IMR-90 (cell line): ENCODE data around the gene KRT37. TPM values are rescaled to one million over a fixed set of nuclear protein-coding genes. Genes with fewer than 3 reads are reported as not detected.
"Not testable (repeated sequence)": the region's sequence is repeated elsewhere in the genome, so short reads cannot be mapped to it uniquely, and the experiment has no call there.

Experiments
- ATAC-seq: fragments of 200-7000 bp; cut with Tn5 transposase; 2 replicates; pipeline ENCODE4 v1.9.1; 2020; ENCODE audit warnings: low read depth, mild to moderate bottlenecking, moderate library complexity
- BruUV-seq: library from RNA; stranded (reverse); fragments of 400-500 nt; replicated peaks from 2 replicates; lab custom pipeline; 2021; lab: Mats Ljungman, UMichigan
- CTCF ChIA-PET: fragments of 300-600 bp; formaldehyde crosslinking; extraction: SDS; loops from one replicate; lab custom pipeline; 2021; ENCODE audit warnings: antibody characterized with exemption; lab: Yijun Ruan, JAX
- POLR2A ChIA-PET: fragments of 300-600 bp; sonication (Branson Sonifier 250); formaldehyde crosslinking; loops from one replicate; lab custom pipeline; 2022; ENCODE audit warnings: antibody characterized with exemption; ENCODE audit not compliant: unreplicated experiment; lab: Charles Lee
- DNase-seq: peaks from one replicate; pipeline ENCODE4 v3.0.0; 2013
- H2AFZ ChIP-seq: replicated peaks from 2 replicates; pipeline ENCODE3; 2013; ENCODE audit warnings: low read length, mild to moderate bottlenecking; ENCODE audit not compliant: poor library complexity
- H2AK5ac ChIP-seq: 2 replicates; pipeline ENCODE4 v1.6.1; 2013; ENCODE audit warnings: low read depth, low read length, inconsistent platforms
- H2AK9ac ChIP-seq: replicated peaks from 2 replicates; pipeline ENCODE3; 2013; ENCODE audit warnings: mild to moderate bottlenecking, low read depth, low read length, moderate library complexity; ENCODE audit not compliant: poor library complexity
- H2BK120ac ChIP-seq: 2 replicates; pipeline ENCODE4 v1.6.1; 2013; ENCODE audit warnings: low read depth, low read length, inconsistent platforms
- H2BK15ac ChIP-seq: 3 replicates; pipeline ENCODE4 v1.6.1; 2013; ENCODE audit warnings: low read depth, low read length, inconsistent platforms
- H2BK20ac ChIP-seq: 2 replicates; pipeline ENCODE4 v1.6.1; 2013; ENCODE audit warnings: low read depth, mild to moderate bottlenecking, inconsistent platforms, low read length, moderate library complexity
- H2BK5ac ChIP-seq: 2 replicates; pipeline ENCODE4 v1.6.1; 2013; ENCODE audit warnings: mild to moderate bottlenecking, low read depth, low read length, inconsistent platforms; ENCODE audit not compliant: poor library complexity, severe bottlenecking
- H3K14ac ChIP-seq: replicated peaks from 2 replicates; pipeline ENCODE4 v1.6.1; 2013; ENCODE audit warnings: low read depth, low read length, inconsistent platforms
- H3K18ac ChIP-seq: 2 replicates; pipeline ENCODE4 v1.6.1; 2013; ENCODE audit warnings: low read depth, low read length, control low read depth
- H3K23ac ChIP-seq: 2 replicates; pipeline ENCODE4 v1.6.1; 2013; ENCODE audit warnings: low read depth, low read length, inconsistent platforms
- H3K27ac ChIP-seq: 2 replicates; pipeline ENCODE4 v1.5.1; 2013; ENCODE audit warnings: mild to moderate bottlenecking, control low read depth, low read length; ENCODE audit not compliant: insufficient read depth
- H3K27me3 ChIP-seq: 2 replicates; pipeline ENCODE4 v1.6.1; 2013; ENCODE audit warnings: low read length; ENCODE audit not compliant: control insufficient read depth, insufficient read depth
- H3K36me3 ChIP-seq: 2 replicates; pipeline ENCODE4 v1.6.1; 2013; ENCODE audit warnings: low read length, mixed read lengths; ENCODE audit not compliant: control insufficient read depth, insufficient read depth
- H3K4ac ChIP-seq: 2 replicates; pipeline ENCODE4 v1.6.1; 2013; ENCODE audit warnings: low read depth, low read length, inconsistent platforms
- H3K4me1 ChIP-seq: 2 replicates; pipeline ENCODE4 v1.6.1; 2013; ENCODE audit warnings: low read length, mixed read lengths; ENCODE audit not compliant: control insufficient read depth, insufficient read depth
- H3K4me2 ChIP-seq: 2 replicates; pipeline ENCODE4 v1.6.1; 2013; ENCODE audit warnings: low read depth, mild to moderate bottlenecking, control low read depth, low read length, moderate library complexity
- H3K4me3 ChIP-seq: 2 replicates; pipeline ENCODE4 v1.5.1; 2013; ENCODE audit warnings: low read depth, mild to moderate bottlenecking, control low read depth, low read length, moderate library complexity; ENCODE audit not compliant: insufficient read depth
- H3K56ac ChIP-seq: 2 replicates; pipeline ENCODE4 v1.6.1; 2013; ENCODE audit warnings: low read length, inconsistent platforms; ENCODE audit not compliant: insufficient read depth; ENCODE audit errors: extremely low read depth
- H3K79me1 ChIP-seq, 2 experiments: 2 replicates each; pipeline ENCODE4 v1.6.1; 2013; ENCODE audit warnings: low read length in 2 of 2, inconsistent platforms in 1 of 2, low read depth in 1 of 2
- H3K9ac ChIP-seq: 2 replicates; pipeline ENCODE4 v1.6.1; 2013; ENCODE audit warnings: low read depth, low read length, control low read depth
- H3K9me1 ChIP-seq: 2 replicates; pipeline ENCODE4 v1.6.1; 2013; ENCODE audit warnings: low read length, inconsistent platforms; ENCODE audit not compliant: insufficient read depth
- H3K9me3 ChIP-seq: 2 replicates; pipeline ENCODE4 v1.6.1; 2013; ENCODE audit warnings: low read length; ENCODE audit not compliant: control insufficient read depth, insufficient read depth
- H4K20me1 ChIP-seq: 2 replicates; pipeline ENCODE4 v1.6.1; 2013; ENCODE audit warnings: low read length, inconsistent platforms; ENCODE audit not compliant: insufficient read depth
- H4K5ac ChIP-seq: 2 replicates; pipeline ENCODE4 v1.6.1; 2013; ENCODE audit warnings: mild to moderate bottlenecking, low read depth, low read length, control low read depth
- H4K8ac ChIP-seq, 2 experiments: 2 replicates each; pipeline ENCODE4 v1.6.1; 2013; ENCODE audit warnings: low read depth in 2 of 2, low read length in 2 of 2, control low read depth in 1 of 2, inconsistent platforms in 1 of 2
- H4K91ac ChIP-seq: 2 replicates; pipeline ENCODE4 v1.6.1; 2013; ENCODE audit warnings: low read depth, low read length, inconsistent platforms; ENCODE audit not compliant: insufficient read depth
- BHLHE40 ChIP-seq: fragments of 150-350 bp; IDR thresholded peaks from 2 replicates; pipeline ENCODE4 v1.6.1; 2016; ENCODE audit warnings: mild to moderate bottlenecking, low read depth, low read length
- FOS ChIP-seq: fragments of 150-350 bp; IDR thresholded peaks from 2 replicates; pipeline ENCODE4 v1.6.1; 2016; ENCODE audit warnings: low read depth, low read length
- NFE2L2 ChIP-seq: fragments of 150-350 bp; IDR thresholded peaks from 2 replicates; pipeline ENCODE4 v1.6.1; 2016; ENCODE audit warnings: low read depth, mild to moderate bottlenecking, low read length
- WGBS, 2 experiments: methylation state at CpG; one replicate each; pipeline versions ENCODE4 v1.1.5 to v1.1.7; 2013; ENCODE audit warnings: missing lambda C conversion rate in 2 of 2; ENCODE audit not compliant: insufficient read length in 1 of 2; ENCODE audit errors: extremely low coverage in 2 of 2; 5-methylcytosine and 5-hydroxymethylcytosine counted together
- dilution Hi-C: fragments of 300-500 bp; cut with HindIII; formaldehyde crosslinking; loops from one replicate; pipeline ENCODE4 v1.14.3; 2018; ENCODE audit warnings: low sequenced_read_pairs; ENCODE audit not compliant: unreplicated experiment
- in situ Hi-C: fragments of 300-500 bp; cut with MboI; formaldehyde crosslinking; loops from 3 replicates; pipeline ENCODE4 v1.14.3; 2019; ENCODE audit warnings: low sequenced_read_pairs, inconsistent platforms, mixed read lengths
- intact Hi-C: fragments of 100-400 bp; cut with micrococcal nuclease; formaldehyde crosslinking; loops from 2 replicates; pipeline ENCODE4 v1.10.0; 2022
- polyA plus RNA-seq, 3 experiments: library from polyadenylated mRNA; depleted of rRNA; stranded (reverse); fragments of >200 nt; gene quantifications; 2 replicates each; pipeline ENCODE4 v1.2.3, GENCODE V29; 2012; ENCODE audit warnings: low replicate concordance in 1 of 3
- total RNA-seq: library from RNA; depleted of rRNA; stranded (reverse); fragments of >200 nt; gene quantifications from 2 replicates; pipeline ENCODE4 v1.2.3, GENCODE V29; 2012

The KRT37 gene
- total and polyA plus RNA-seq, 2 of the 4 experiments (the other 2 are of a cell fraction) = not detected

DNA sequence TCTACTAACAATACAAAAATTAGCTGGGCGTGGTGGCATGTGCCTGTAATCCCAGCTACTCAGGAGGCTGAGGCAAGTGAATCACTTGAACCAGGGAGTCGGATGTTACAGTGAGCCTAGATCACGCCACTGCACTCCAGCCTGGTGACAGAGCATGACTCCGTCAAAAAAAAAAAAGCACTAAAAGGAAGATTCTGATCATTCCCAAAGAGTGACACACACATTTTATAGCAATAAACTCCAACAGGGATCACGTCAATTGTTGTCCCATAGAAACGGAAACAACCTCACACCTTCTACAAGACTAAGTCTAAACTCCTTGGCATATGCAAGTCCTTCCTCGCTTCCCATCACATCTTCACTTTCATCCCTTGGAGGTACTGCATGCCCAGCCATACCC lies 44.3 kb downstream of the KRT37 start:
- intact Hi-C loops, H3K4me3 ChIP-seq, H3K9me3 ChIP-seq, in situ Hi-C loops, H4K20me1 ChIP-seq, BruUV-seq, H3K27me3 ChIP-seq, H3K79me1 ChIP-seq, dilution Hi-C loops, H3K9ac ChIP-seq, H3K36me3 ChIP-seq: not testable (repeated sequence)
- Histone ChIP-seq H4K8ac (peak overlapping the region; percentile 73 to 97), H3K9me1 (peaks cover 30% of the 10 kb centered on the region), H2BK15ac (peak overlapping the region; percentile 64; the same call in 2 of the 3 replicates), H3K27ac (peak overlapping the region; percentile 79), H2AK5ac (peak overlapping the region; percentile 99), H2AFZ (peak overlapping the region; percentile 71), H3K23ac (peak overlapping the region; percentile 78), H3K4me1 (peaks cover 28% of the 10 kb centered on the region), H2BK5ac (peak overlapping the region; percentile 99), H3K4me2 (peak overlapping the region; percentile 73), H2BK120ac (peak overlapping the region; percentile 95), H2AK9ac (peak overlapping the region; percentile 35), H2BK20ac (peak overlapping the region; percentile 95), H3K14ac (peak overlapping the region; percentile 91), H3K18ac (peak overlapping the region; percentile 89; the same call in 1 of the 2 replicates), H4K91ac (peak overlapping the region; percentile 99), H3K4ac (peak overlapping the region; percentile 98), H3K56ac (peak overlapping the region; percentile 68), H4K5ac (peak overlapping the region; percentile 86; the same call in 1 of the 2 replicates)
- peak; percentile 91 for DNase-seq
- peak; percentile 65 for ATAC-seq
- ChIA-PET POLR2A (interaction anchor here (0.7 kb wide), 1 partner anchor 418 kb away, joined by 10 read pairs; no protein-coding TSS in a partner anchor), CTCF (interaction anchor here (0.6 kb wide), 2 partner anchors 283 to 368 kb away, joined by 3 to 4 read pairs; no protein-coding TSS in a partner anchor)
- WGBS, 2 experiments = 50% methylated on average over 2 of the region's 7 CpGs; no CpG with 5 or more reads in 1 of the 2 experiments
- TF ChIP-seq BHLHE40 (peak; percentile 78), NFE2L2 (peak; percentile 79), FOS (0 out of 2 replicates have a peak, but pooled peaks have one; percentile 33)
